GM21576 (cell line): ENCODE data around the gene TBC1D20.

ENCODE experiments used
- ATAC-seq: cut with Tn5 transposase; IDR thresholded peaks from one replicate; pipeline ENCODE4 v1.9.1; 2021; ENCODE audit warnings: mild to moderate bottlenecking, moderate library complexity; ENCODE audit not compliant: unreplicated experiment

The TBC1D20 gene

GRCh38 chr20:420721-421574, 41.4 kb downstream of the TBC1D20 start:
- ATAC-seq = no peak

GRCh38 chr20:420166-420620, 42.1 kb downstream of the TBC1D20 start:
- ATAC-seq = no peak

GRCh38 chr20:419556-420165, 42.7 kb downstream of the TBC1D20 start:
- no peak for ATAC-seq

- ATAC-seq = no peak
Observed at GRCh38 chr20:418858-419365, 43.4 kb downstream of the TBC1D20 start.

GRCh38 chr20:417801-418342, 44.5 kb downstream of the TBC1D20 start:
- ATAC-seq = no peak

GRCh38 chr20:416950-417800, 45.2 kb downstream of the TBC1D20 start:
- no peak for ATAC-seq

- no peak for ATAC-seq
Observed at GRCh38 chr20:415820-416322, 46.5 kb downstream of the TBC1D20 start.

GRCh38 chr20:414161-414560, 48.2 kb downstream of the TBC1D20 start:
- ATAC-seq = no peak

- ATAC-seq = no peak
Observed at GRCh38 chr20:412081-412480, 50.3 kb downstream of the TBC1D20 start.

GRCh38 chr20:409697-410559, 52.4 kb downstream of the TBC1D20 start:
- no peak for ATAC-seq

GRCh38 chr20:408843-409696, 53.3 kb downstream of the TBC1D20 start:
- peak; percentile 16 for ATAC-seq

GRCh38 chr20:407953-408842, 54.1 kb downstream of the TBC1D20 start, which contains the start of gene RBCK1:
RBCK1 (plus strand) TSS chr20:408299; CDS start chr20:408758, 459 bp downstream.
- peak; percentile 59 for ATAC-seq

GRCh38 chr20:407133-407952, 55.0 kb downstream of the TBC1D20 start:
- ATAC-seq = peak; percentile 59

- ATAC-seq = no peak
Observed at GRCh38 chr20:406200-407132, 55.9 kb downstream of the TBC1D20 start.

GRCh38 chr20:404088-404487, 58.2 kb downstream of the TBC1D20 start:
- ATAC-seq = no peak

GRCh38 chr20:403582-403957, 58.8 kb downstream of the TBC1D20 start:
- ATAC-seq = no peak
